GM18505 (cell line): ENCODE data around the gene SYS1.
"Not testable (repeated sequence)": the region's sequence is repeated elsewhere in the genome, so short reads cannot be mapped to it uniquely, and the experiment has no call there.

Source experiments
- ATAC-seq: cut with Tn5 transposase; IDR thresholded peaks from one replicate; pipeline ENCODE4 v1.9.1; 2021; ENCODE audit not compliant: unreplicated experiment
- POLR2A ChIP-seq: IDR thresholded peaks from 4 replicates; pipeline ENCODE4 v1.6.1; 2011; ENCODE audit warnings: borderline replicate concordance; ENCODE audit not compliant: insufficient read depth, insufficient read length; ENCODE audit errors: extremely low read depth

The SYS1 gene

DNA sequence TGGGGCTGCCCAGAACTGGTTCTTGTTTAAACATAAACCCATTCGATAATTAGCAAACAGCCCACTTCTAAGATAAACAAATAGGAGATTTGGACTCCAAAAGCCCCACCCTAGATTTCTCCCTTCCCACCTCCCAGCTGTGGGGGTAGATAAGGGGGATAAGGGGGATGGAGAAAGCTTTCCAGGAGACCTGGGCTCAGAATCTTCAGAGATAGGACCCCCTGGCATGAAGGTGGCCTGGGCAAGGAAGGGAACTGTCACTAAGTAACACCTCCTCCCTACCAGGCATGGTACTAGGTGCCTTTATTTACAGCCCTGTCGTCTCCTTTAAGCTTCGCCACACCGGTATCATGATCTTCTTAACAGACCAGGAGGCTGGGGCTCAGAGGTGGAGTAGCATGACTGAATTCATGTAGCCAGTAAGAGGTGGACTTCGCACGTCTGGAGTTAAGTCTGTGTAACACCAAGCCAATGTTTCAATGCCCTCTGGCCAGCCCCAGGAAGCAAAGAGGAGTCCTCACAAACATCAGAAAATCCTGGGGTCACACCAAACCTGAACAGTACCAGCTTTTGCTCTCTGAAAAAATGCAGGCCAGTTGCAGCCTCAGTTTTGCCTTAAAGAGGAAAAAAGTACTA is 19.3 kb upstream of the SYS1 start:
- ATAC-seq, result no peak
- TF ChIP-seq POLR2A, result no peak

GRCh38 chr20:45344168-45344860 is 18.6 kb upstream of the SYS1 start:
- no peak for ATAC-seq
- no peak for TF ChIP-seq POLR2A

DNA sequence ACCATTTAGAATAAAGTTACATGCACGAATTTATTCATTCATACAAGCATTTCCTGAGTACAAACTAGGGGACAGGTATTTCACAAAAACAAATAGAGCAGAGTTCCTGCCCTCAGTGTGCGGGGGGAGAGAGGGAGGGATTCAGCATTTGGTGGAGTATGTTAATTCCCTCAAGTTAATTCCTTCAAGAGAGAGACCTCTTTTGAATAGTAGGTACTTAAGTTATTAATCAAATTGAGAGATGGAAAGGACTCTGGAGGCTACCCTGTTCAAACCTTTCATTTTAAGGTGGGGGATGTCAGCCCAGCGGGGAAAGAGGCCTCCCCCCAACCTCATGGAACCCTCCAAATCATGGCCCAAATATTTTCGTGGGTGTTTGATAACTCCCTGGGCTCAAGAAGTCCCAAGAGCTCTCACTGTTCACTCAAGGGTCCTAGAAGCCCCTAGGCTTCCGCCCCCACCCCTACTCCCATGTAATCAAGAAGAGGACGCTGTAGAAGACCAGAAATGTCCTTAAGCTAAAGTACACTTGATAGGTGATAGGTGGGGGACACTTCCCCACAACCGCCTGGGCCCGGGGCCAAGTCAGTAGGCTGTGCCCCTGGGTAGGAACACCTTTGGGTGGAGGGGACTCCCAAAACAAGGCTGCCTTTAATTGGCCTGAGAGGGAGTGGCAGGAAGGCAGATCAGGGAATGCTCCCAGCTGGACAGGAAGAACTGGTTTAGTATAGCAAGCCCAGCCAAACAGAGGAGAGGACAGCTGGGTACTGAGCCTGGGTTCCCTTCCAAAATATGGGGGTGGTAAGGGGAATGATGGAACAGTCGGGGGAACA is 17.6 kb upstream of the SYS1 start:
- ATAC-seq, result no peak
- TF ChIP-seq POLR2A, result no peak

DNA sequence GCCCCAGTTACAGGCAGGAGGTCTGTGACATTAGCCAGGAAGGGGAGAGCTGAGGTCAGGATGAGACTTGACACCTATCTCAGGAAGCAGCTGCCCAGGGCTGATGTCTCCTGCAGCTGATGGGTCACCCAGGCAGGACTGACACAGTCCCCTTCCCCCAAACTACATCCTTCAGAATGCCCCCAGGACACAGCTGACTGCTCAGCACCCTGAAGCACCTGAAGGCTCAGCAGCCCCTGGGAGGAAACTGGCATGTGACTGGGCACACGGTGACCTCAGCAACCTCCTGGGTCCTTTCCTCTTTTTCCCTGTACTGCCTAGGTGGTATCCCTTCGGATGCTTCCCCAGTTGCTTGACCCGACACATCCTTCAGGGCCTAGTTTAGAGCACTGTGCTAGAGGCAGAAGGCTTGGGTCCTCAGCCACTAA is 16.7 kb upstream of the SYS1 start:
- no peak for TF ChIP-seq POLR2A
- ATAC-seq, result no peak

DNA sequence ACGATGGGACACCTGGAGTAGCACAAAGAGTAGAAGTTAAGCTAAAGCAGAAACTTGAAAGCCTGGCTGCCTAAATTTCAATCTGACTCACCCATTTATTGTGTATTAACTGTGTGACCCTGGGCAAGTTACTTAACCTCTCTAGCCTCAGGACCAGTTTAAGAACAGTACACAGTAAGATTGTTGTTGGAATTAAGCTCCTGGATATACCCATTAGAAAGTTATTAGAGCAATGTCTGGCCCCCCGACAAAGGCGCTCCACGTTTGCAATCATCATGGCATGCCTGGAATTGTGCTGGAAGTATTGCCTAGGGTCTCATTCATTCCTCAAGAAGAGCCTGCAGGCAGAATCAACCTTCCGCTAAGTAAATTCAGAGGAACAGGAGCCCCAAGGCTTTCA is 16.1 kb upstream of the SYS1 start:
- TF ChIP-seq POLR2A, result no peak
- ATAC-seq, result no peak

DNA sequence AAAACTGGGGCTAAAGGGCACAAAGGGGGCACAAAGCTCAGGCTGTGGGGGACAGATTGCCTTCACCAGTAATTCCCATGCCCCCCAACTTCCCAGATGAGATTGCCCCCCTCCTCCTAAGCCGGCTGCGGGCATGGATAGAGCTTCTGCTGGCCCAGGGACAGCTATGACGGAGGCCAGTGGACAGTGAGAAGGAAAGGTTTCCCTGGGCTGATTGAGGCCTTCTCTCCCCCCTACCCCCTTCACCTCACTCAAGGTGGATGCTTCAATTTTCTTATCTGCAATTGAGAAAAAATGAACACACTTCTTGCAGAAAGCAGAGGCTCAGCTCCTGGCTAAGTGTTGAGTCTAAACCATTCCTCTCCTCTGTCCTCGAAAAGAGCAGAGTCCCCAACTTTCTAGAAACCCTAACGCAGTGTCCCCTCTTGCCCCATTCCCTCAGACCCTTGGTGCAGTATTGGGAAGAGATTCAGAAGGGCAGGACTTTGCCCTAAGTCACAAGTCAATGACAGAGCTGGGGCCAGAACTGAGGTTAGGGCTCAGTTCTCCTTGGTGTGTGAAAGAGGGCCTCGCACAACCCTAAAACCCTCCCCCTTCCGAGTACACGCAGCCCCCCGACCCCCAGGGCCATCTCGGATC is 15.5 kb upstream of the SYS1 start:
- no peak for ATAC-seq

GRCh38 chr20:45347936-45348778 is 14.8 kb upstream of the SYS1 start, which contains the start of gene SDC4:
Gene SDC4 (minus strand): TSS chr20:45348424. CDS start chr20:45348384, 40 bp downstream.
- peak; percentile 66 for TF ChIP-seq POLR2A
- ATAC-seq, result no peak

More for the DNA sequence above, 15.5 kb upstream of the SYS1 start:
- no peak for TF ChIP-seq POLR2A

GRCh38 chr20:45350217-45350616 is 12.7 kb upstream of the SYS1 start:
- no peak for ATAC-seq
- no peak for TF ChIP-seq POLR2A

GRCh38 chr20:45350795-45351194 is 12.2 kb upstream of the SYS1 start:
- ATAC-seq, result not testable (repeated sequence)

DNA sequence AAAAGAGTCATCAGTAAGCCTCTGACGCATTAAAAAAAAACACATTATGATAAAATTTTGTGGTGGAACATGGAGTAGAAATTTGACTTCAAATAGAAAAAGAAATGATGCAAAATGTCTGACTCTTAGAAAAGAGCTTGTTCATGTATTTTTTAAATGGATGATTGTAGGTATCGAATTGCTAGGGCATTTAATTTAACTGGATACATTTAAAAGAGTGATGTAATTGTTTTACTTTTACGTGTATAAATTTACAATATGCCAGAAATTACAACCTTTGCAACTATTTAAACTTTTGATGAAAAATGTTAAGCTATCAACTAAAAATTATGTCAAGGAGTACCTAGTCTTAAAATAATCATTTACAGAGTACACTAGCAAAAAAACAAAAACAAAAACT is 10.2 kb upstream of the SYS1 start:
- no peak for ATAC-seq
- TF ChIP-seq POLR2A, result no peak

DNA sequence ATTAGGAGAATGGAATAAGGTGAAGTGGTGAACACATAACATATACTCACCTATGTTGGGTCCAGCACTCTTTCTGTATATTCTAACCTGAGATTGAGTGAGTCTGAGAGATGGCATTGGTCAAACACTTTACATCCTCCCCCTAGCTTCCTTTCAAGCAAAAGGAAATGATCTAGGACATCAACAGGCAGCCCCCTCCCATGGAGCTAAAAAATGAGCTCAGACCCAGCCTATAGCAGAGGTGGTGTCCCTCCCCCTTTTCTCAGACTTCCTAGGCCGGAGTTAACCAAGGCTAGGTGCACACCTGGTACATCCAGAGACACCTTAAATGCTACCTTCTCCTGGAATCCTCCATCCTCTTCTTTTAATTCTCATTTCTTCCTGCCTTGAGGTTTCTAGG is 9.2 kb upstream of the SYS1 start:
- no peak for TF ChIP-seq POLR2A
- ATAC-seq, result no peak

GRCh38 chr20:45354423-45355208 is 8.3 kb upstream of the SYS1 start:
- TF ChIP-seq POLR2A, result no peak
- ATAC-seq, result no peak
